GM19240 (cell line): ENCODE measurements around the gene CLEC18C.
"Not testable (repeated sequence)": the region's sequence is repeated elsewhere in the genome, so short reads cannot be mapped to it uniquely, and the experiment has no call there.

Experiments used
- DNase-seq: peaks from one replicate; pipeline ENCODE4 v3.0.0; 2011; ENCODE audit warnings: low spot score; ENCODE audit not compliant: insufficient read length

Gene CLEC18C

GRCh38 chr16:70173212-70173837 is at the start of gene CLEC18C:
TSS of gene CLEC18C (plus strand) at chr16:70173787. CDS start at chr16:70174279, 492 bp downstream.
- not testable (repeated sequence) for DNase-seq

- DNase-seq = not testable (repeated sequence)
Observed at GRCh38 chr16:70123822-70124221, 49.8 kb upstream of the CLEC18C start.

GRCh38 chr16:70126226-70126625 is 47.4 kb upstream of the CLEC18C start:
- DNase-seq = not testable (repeated sequence)

GRCh38 chr16:70127706-70128105 is 45.9 kb upstream of the CLEC18C start:
- DNase-seq = not testable (repeated sequence)

GRCh38 chr16:70128844-70129243 is 44.7 kb upstream of the CLEC18C start:
- DNase-seq = not testable (repeated sequence)

- not testable (repeated sequence) for DNase-seq
Observed at GRCh38 chr16:70135796-70136195, 37.8 kb upstream of the CLEC18C start.

GRCh38 chr16:70136595-70136994 is 37.0 kb upstream of the CLEC18C start:
- DNase-seq = not testable (repeated sequence)

GRCh38 chr16:70142739-70143138 is 30.8 kb upstream of the CLEC18C start:
- not testable (repeated sequence) for DNase-seq

GRCh38 chr16:70143231-70143895 is 30.2 kb upstream of the CLEC18C start:
- DNase-seq = not testable (repeated sequence)

GRCh38 chr16:70147853-70148252 is 25.7 kb upstream of the CLEC18C start:
- not testable (repeated sequence) for DNase-seq

GRCh38 chr16:70148453-70148852 is 25.1 kb upstream of the CLEC18C start:
- not testable (repeated sequence) for DNase-seq

- not testable (repeated sequence) for DNase-seq
Observed at GRCh38 chr16:70149296-70149695, 24.3 kb upstream of the CLEC18C start.

- DNase-seq = no peak
Observed at GRCh38 chr16:70151391-70151790, 22.2 kb upstream of the CLEC18C start.

- DNase-seq = no peak
Observed at GRCh38 chr16:70151941-70152509, 21.6 kb upstream of the CLEC18C start.

- no peak for DNase-seq
Observed at GRCh38 chr16:70152578-70153302, 20.8 kb upstream of the CLEC18C start.

- DNase-seq = not testable (repeated sequence)
Observed at GRCh38 chr16:70154736-70155135, 18.9 kb upstream of the CLEC18C start.

- DNase-seq = no peak
Observed at GRCh38 chr16:70156207-70156978, 17.2 kb upstream of the CLEC18C start.

GRCh38 chr16:70157105-70157476 is 16.5 kb upstream of the CLEC18C start:
- DNase-seq = no peak

GRCh38 chr16:70157477-70158260 is 15.9 kb upstream of the CLEC18C start:
- DNase-seq = no peak

- no peak for DNase-seq
Observed at GRCh38 chr16:70158261-70158939, 15.2 kb upstream of the CLEC18C start.
